Loucy (cell line): ENCODE results near the gene STAT5A.

Experiments
- H2AFZ ChIP-seq: fragments of 200-600 bp; sonication (generic); 2 replicates; pipeline ENCODE4 v1.6.0; 2016; ENCODE audit warnings: antibody characterized with exemption, mild to moderate bottlenecking, low read length, moderate library complexity
- H3F3A ChIP-seq: fragments of 200-600 bp; 2 replicates; pipeline ENCODE4 v1.6.0; 2016; ENCODE audit warnings: antibody characterized with exemption, low read depth, mild to moderate bottlenecking
- H3K27me3 ChIP-seq: fragments of 200-600 bp; sonication (generic); 2 replicates; pipeline ENCODE4 v1.6.1; 2014; ENCODE audit warnings: low read length, mild to moderate bottlenecking; ENCODE audit not compliant: insufficient read depth, poor library complexity, severe bottlenecking
- H3K36me3 ChIP-seq: fragments of 200-600 bp; sonication (generic); 2 replicates; pipeline ENCODE4 v1.6.1; 2016; ENCODE audit warnings: low read length; ENCODE audit not compliant: insufficient read depth
- H3K4me1 ChIP-seq: fragments of 200-600 bp; sonication (generic); 2 replicates; pipeline ENCODE4 v1.5.1; 2014; ENCODE audit warnings: low read length, mild to moderate bottlenecking; ENCODE audit not compliant: insufficient read depth, poor library complexity, severe bottlenecking
- H3K4me2 ChIP-seq: fragments of 200-600 bp; sonication (generic); 2 replicates; pipeline ENCODE4 v1.6.0; 2014; ENCODE audit warnings: antibody characterized with exemption, low read length, low read depth, mild to moderate bottlenecking; ENCODE audit not compliant: poor library complexity, severe bottlenecking
- H3K4me3 ChIP-seq: fragments of 200-600 bp; sonication (generic); 2 replicates; pipeline ENCODE4 v1.5.1; 2014; ENCODE audit warnings: low read length, mild to moderate bottlenecking, mixed read lengths; ENCODE audit not compliant: poor library complexity, severe bottlenecking
- H3K79me2 ChIP-seq: fragments of 200-600 bp; sonication (generic); 2 replicates; pipeline ENCODE4 v1.6.1; 2014; ENCODE audit warnings: low read length; ENCODE audit not compliant: insufficient read depth
- H3K9ac ChIP-seq: fragments of 200-600 bp; sonication (generic); 2 replicates; pipeline ENCODE4 v1.6.0; 2014; ENCODE audit warnings: mild to moderate bottlenecking, low read depth, low read length, moderate library complexity; ENCODE audit not compliant: poor library complexity, severe bottlenecking
- H3K9me2 ChIP-seq: fragments of 200-600 bp; sonication (generic); replicated peaks from 2 replicates; pipeline ENCODE4 v1.6.1; 2016; ENCODE audit warnings: low read depth, low read length, mixed read lengths
- H3K9me3 ChIP-seq: fragments of 200-600 bp; sonication (generic); 2 replicates; pipeline ENCODE4 v1.6.1; 2014; ENCODE audit warnings: mild to moderate bottlenecking, antibody characterized with exemption, low read length, low read depth; ENCODE audit not compliant: insufficient read depth
- H4K20me1 ChIP-seq: fragments of 200-600 bp; sonication (generic); 2 replicates; pipeline ENCODE4 v1.6.0; 2014; ENCODE audit warnings: antibody characterized with exemption, low read length, mild to moderate bottlenecking; ENCODE audit not compliant: insufficient read depth, poor library complexity, severe bottlenecking
- CTCF ChIP-seq: fragments of 200-600 bp; sonication (generic); conservative IDR thresholded peaks from 2 replicates; pipeline ENCODE4 v1.5.1; 2014; ENCODE audit warnings: mild to moderate bottlenecking, antibody characterized with exemption, low read length
- EZH2phosphoT487 ChIP-seq: fragments of 200-600 bp; IDR thresholded peaks from 2 replicates; pipeline ENCODE4 v1.6.1; 2018; ENCODE audit warnings: antibody characterized with exemption, mild to moderate bottlenecking, moderate library complexity, borderline replicate concordance

The STAT5A gene

GRCh38 chr17:42321555-42321954 lies 33.3 kb downstream of the STAT5A start:
- Histone ChIP-seq H3K9me2 (no peaks in the 10 kb centered on the region), H3K79me2 (peaks cover 22% of the 10 kb centered on the region), H2AFZ (no peak overlapping the region), H4K20me1 (no peaks in the 10 kb centered on the region), H3K4me2 (no peak overlapping the region), H3K36me3 (peaks cover 35% of the 10 kb centered on the region; the same call in 1 of the 2 replicates), H3K4me1 (peaks cover 66% of the 10 kb centered on the region), H3K9me3 (no peaks in the 10 kb centered on the region), H3F3A (peaks cover 27% of the 10 kb centered on the region; the same call in 1 of the 2 replicates), H3K27me3 (no peaks in the 10 kb centered on the region), H3K9ac (peak overlapping the region; percentile 95), H3K4me3 (no peak overlapping the region)
- TF ChIP-seq CTCF: no peak
- TF ChIP-seq EZH2phosphoT487: no peak

GRCh38 chr17:42322382-42323267 lies 34.3 kb downstream of the STAT5A start:
- Histone ChIP-seq H3K9me3 (no peaks in the 10 kb centered on the region), H3K9me2 (no peaks in the 10 kb centered on the region), H3K4me2 (peak overlapping the region; percentile 32), H3K27me3 (no peaks in the 10 kb centered on the region), H3K4me1 (peaks cover 55% of the 10 kb centered on the region), H3K79me2 (peaks cover 12% of the 10 kb centered on the region), H2AFZ (no peak overlapping the region), H3F3A (peaks cover 27% of the 10 kb centered on the region; the same call in 1 of the 2 replicates), H3K36me3 (peaks cover 39% of the 10 kb centered on the region; the same call in 1 of the 2 replicates), H3K4me3 (no peak overlapping the region), H4K20me1 (no peaks in the 10 kb centered on the region), H3K9ac (peak overlapping the region; percentile 95)
- TF ChIP-seq EZH2phosphoT487: no peak
- TF ChIP-seq CTCF: peak; percentile 100

GRCh38 chr17:42323268-42323773 lies 35.0 kb downstream of the STAT5A start:
- H4K20me1 ChIP-seq: no peaks in the 10 kb centered on the region
- H3K9me2 ChIP-seq: no peaks in the 10 kb centered on the region
- peaks cover 5% of the 10 kb centered on the region for H3K79me2 ChIP-seq
- no peak overlapping the region for H3K4me3 ChIP-seq
- H3K4me2 ChIP-seq: peak overlapping the region; percentile 32
- peaks cover 25% of the 10 kb centered on the region; the same call in 1 of the 2 replicates for H3F3A ChIP-seq
- H2AFZ ChIP-seq: no peak overlapping the region
- no peaks in the 10 kb centered on the region for H3K9me3 ChIP-seq
- H3K4me1 ChIP-seq: peaks cover 48% of the 10 kb centered on the region
- peak overlapping the region; percentile 44 for H3K9ac ChIP-seq
- H3K27me3 ChIP-seq: no peaks in the 10 kb centered on the region
- TF ChIP-seq CTCF (no peak), EZH2phosphoT487 (no peak)
- peaks cover 41% of the 10 kb centered on the region; the same call in 1 of the 2 replicates for H3K36me3 ChIP-seq
